ENCODE data around the gene OXGR1.

GRCh38 chr13:97011446-97012131 is 17.3 kb upstream of the OXGR1 start:
- TF ChIP-seq CTCF (conservative IDR thresholded peaks at IDR 0.05 in 1 of 2, IDR thresholded peaks at IDR 0.05 in 1 of 2; ENCODE audit: extremely low read depth in 1 of 2, insufficient read depth in 1 of 2, low read depth in 1 of 2, low read length in 2 of 2) (no peak), EZH2 (IDR thresholded peaks at IDR 0.05; ENCODE audit: borderline replicate concordance, low read length) (no peak)

All from mammary epithelial cell (primary cell).